HG03108 (cell line): ENCODE data around the gene CTRB1.

Experiments
- ATAC-seq: cut with Tn5 transposase; IDR thresholded peaks from one replicate; pipeline ENCODE4 v1.9.1; 2021; ENCODE audit warnings: moderate library complexity; ENCODE audit not compliant: unreplicated experiment

CTRB1 gene

GRCh38 chr16:75218256-75219076 lies at the start of gene CTRB1:
CTRB1 (plus strand) TSS chr16:75218988; CDS start chr16:75219008, 20 bp downstream.
- no peak for ATAC-seq

- no peak for ATAC-seq
Observed at GRCh38 chr16:75169899-75170405, 48.8 kb upstream of the CTRB1 start.

GRCh38 chr16:75172578-75172977 lies 46.2 kb upstream of the CTRB1 start:
- ATAC-seq, result no peak

- ATAC-seq, result no peak
Observed at GRCh38 chr16:75175074-75175473, 43.7 kb upstream of the CTRB1 start.

- no peak for ATAC-seq
Observed at GRCh38 chr16:75176926-75177325, 41.9 kb upstream of the CTRB1 start.

GRCh38 chr16:75179208-75179607 lies 39.6 kb upstream of the CTRB1 start:
- no peak for ATAC-seq

- ATAC-seq, result no peak
Observed at GRCh38 chr16:75181630-75182029, 37.2 kb upstream of the CTRB1 start.

GRCh38 chr16:75188832-75189477 lies 29.8 kb upstream of the CTRB1 start:
- no peak for ATAC-seq

- ATAC-seq, result no peak
Observed at GRCh38 chr16:75189638-75190245, 29.0 kb upstream of the CTRB1 start.

- no peak for ATAC-seq
Observed at GRCh38 chr16:75192606-75193264, 26.1 kb upstream of the CTRB1 start.

- no peak for ATAC-seq
Observed at GRCh38 chr16:75193265-75193650, 25.5 kb upstream of the CTRB1 start.

- ATAC-seq, result no peak
Observed at GRCh38 chr16:75193730-75194444, 24.9 kb upstream of the CTRB1 start.

- ATAC-seq, result no peak
Observed at GRCh38 chr16:75195811-75196790, 22.7 kb upstream of the CTRB1 start.

- no peak for ATAC-seq
Observed at GRCh38 chr16:75196836-75197235, 22.0 kb upstream of the CTRB1 start.

GRCh38 chr16:75197522-75198134 lies 21.2 kb upstream of the CTRB1 start:
- no peak for ATAC-seq

GRCh38 chr16:75198135-75198600 lies 20.6 kb upstream of the CTRB1 start:
- ATAC-seq, result no peak

GRCh38 chr16:75202069-75202590 lies 16.7 kb upstream of the CTRB1 start:
- ATAC-seq, result no peak

GRCh38 chr16:75203096-75203495 lies 15.7 kb upstream of the CTRB1 start:
- no peak for ATAC-seq
